ENCODE measurements around the gene IER5.

IER5 gene

GRCh38 chr1:181116819-181117390 lies 28.4 kb downstream of the IER5 start:
- TF ChIP-seq CTCF (IDR thresholded peaks at IDR 0.05; ENCODE audit: extremely low read depth, missing control alignments): no peak
- no peak for DNase-seq (ENCODE audit: low spot score)

DNA sequence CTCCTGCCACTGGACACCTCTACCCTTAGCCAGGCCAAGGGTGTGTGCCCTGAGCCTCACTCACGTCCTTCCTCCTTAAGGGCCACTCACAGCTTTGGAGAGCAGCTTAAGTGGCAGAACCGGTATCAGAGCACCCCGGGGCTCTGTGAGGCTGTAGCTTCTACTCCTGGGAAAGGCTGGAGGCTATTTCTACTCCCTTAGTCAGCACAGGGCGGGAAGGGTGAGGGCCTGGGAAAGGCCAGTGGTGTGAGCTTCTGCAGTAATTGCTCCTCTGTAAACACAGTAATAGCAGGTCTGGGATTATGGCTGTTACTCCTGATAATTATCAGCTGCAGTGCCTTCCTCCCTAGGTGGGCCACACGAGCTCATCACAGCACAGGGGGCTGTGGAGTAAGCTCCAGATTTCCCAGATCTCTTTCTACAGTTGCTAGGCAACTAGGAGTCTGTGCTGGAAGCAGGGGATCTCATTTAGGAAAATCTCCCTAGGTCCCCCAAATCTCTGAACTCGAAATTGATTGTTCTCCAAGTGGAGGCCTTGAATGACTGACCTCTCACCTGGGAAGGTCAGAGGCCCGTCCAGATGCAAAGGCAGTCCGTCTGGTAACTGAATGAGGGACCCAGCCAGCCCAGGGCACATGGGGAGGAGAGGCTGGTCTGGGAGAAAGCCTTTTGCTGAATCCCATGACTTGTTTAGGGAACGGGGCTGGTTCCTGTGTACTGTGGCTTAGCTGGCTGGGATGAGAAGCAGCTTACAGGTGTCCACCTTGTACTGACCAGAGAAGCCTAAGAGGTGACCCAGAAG lies 29.3 kb downstream of the IER5 start:
- DNase-seq (ENCODE audit: low spot score): no peak
- TF ChIP-seq CTCF (IDR thresholded peaks at IDR 0.05; ENCODE audit: extremely low read depth, missing control alignments): no peak

DNA sequence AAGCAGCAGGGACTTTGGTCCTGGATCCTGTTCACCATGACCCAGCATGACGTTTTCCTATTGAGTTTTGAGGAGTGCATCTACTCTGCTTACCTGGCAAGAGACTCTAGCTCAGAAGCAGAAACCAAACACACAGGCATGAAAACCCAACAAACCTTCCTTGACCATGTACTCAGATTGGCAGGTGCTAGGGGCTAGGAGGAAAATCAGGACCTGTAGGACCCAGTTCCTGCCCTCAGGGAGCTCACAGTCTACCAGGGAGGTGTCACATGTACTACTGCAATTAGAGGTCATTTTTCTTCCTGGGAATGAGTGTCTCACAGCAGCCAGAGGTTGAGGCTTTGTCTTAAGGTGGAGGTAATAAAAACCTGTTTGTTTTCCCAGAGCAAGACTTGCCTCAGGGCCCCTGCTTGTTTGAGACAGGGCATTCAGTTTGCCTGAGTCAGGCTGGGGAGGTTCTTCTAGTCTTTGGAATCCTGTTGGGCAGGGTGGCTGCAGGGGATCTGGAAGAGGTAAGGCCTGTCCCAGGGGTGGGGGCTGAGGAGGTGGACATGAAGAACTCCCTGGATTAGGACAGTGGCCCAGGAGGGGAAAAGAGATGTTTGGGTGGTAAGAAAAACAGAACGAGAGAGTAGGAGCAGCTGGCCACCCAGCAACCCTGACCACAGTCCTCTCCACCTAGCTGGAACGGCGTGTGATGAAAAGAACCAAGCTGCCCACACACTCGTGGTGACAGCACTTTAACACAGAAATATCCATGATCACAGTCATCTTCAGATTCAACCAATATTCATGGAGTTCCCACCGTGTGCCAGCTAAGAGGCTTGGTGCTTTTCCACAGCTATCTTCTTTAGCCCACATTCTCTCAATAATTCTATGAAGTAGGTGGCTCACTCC lies 30.8 kb downstream of the IER5 start:
- TF ChIP-seq CTCF (IDR thresholded peaks at IDR 0.05; ENCODE audit: extremely low read depth, missing control alignments): no peak
- DNase-seq (ENCODE audit: low spot score): no peak

GRCh38 chr1:181120924-181121323 lies 32.4 kb downstream of the IER5 start:
- DNase-seq (ENCODE audit: low spot score): no peak
- no peak for TF ChIP-seq CTCF (IDR thresholded peaks at IDR 0.05; ENCODE audit: extremely low read depth, missing control alignments)

DNA sequence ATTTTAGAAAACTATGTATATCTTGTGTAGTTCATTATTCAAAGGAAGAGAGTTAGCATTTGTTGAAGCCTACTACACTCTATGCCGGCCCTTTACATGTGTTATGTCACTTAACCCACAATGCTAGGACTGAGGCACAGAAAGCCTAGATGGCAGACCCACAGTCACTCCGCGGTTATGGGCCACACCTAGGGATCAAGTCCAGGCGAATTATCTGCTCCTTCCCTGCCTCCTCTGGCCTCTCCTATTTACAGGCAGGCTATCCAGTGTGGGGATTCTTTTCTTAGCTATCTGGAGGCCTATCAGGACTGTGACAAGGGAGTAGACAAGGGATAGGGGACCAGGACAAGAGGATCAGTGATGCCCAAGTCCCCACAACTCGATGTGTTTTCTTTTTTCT lies 33.0 kb downstream of the IER5 start:
- no peak for TF ChIP-seq CTCF (IDR thresholded peaks at IDR 0.05; ENCODE audit: extremely low read depth, missing control alignments)

DNA sequence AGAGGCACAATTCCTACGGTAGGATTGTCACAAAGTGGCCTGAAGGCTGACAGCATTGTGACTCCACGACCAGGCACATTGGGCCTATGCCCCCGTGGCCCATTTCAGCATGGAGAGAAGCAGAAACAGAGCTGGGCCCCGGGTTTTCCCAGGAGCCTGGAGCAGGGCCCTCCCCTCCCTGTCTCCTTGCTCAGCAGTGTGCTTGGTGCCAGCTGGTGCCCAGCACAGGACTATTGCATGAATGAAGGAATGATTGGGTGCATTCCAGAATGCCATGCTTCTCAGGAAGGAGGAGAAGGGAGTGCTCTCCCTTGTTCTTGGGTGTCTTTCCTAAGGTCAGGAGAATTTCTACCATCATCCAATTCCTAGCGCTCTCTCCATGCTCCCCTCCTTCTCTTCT lies 33.7 kb downstream of the IER5 start:
- TF ChIP-seq CTCF (IDR thresholded peaks at IDR 0.05; ENCODE audit: extremely low read depth, missing control alignments): no peak
- DNase-seq (ENCODE audit: low spot score): no peak

More for the DNA sequence above, 33.0 kb downstream of the IER5 start:
- no peak for DNase-seq (ENCODE audit: low spot score)

DNA sequence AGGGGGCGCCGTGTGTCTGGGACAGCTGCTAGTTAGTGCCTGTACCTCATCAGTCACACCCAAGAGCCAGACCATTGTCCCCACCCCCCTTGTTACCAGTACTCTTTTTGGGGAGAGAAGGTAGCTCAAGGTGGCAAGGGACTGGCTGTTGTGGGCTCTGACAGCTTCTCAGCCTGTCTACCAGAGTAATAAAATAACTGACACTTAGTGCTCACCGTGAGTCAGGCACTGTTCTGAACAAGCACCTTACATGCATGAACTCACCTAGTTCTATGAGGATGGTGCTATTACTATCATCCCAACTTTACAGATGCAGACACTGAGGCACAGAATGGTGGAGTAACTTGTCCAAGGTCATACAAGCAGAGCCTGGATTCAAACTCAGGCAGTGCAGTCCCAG lies 34.7 kb downstream of the IER5 start:
- no peak for DNase-seq (ENCODE audit: low spot score)
- no peak for TF ChIP-seq CTCF (IDR thresholded peaks at IDR 0.05; ENCODE audit: extremely low read depth, missing control alignments)
